SK-MEL-5 (cell line): ENCODE data around the gene PACS2. TPM values are rescaled to one million over a fixed set of nuclear protein-coding genes. Genes with fewer than 3 reads are reported as not detected.
A peak's percentile ranks its signal among the peaks of the same experiment; 100 is the strongest.

Experiments used
- DNase-seq: peaks from one replicate; pipeline ENCODE4 v3.0.0-alpha.2; 2016; ENCODE audit warnings: low read depth, low spot score
- in situ Hi-C: cut with HindIII; loops from 2 replicates; pipeline ENCODE4 v1.10.0; 2016; ENCODE audit warnings: low sequenced_read_pairs, high pct_unique_total_duplicates, low pct_unique_long_range_greater_than_20kb
- total RNA-seq: library from RNA; depleted of rRNA; stranded (reverse); fragments of >200 nt; shearing (Covaris generic); gene quantifications from 2 replicates; pipeline ENCODE4 v1.2.3, GENCODE V29; 2014

PACS2 gene
- total RNA-seq, 1 experiment from 2014 or later, result 26.0 TPM

DNA sequence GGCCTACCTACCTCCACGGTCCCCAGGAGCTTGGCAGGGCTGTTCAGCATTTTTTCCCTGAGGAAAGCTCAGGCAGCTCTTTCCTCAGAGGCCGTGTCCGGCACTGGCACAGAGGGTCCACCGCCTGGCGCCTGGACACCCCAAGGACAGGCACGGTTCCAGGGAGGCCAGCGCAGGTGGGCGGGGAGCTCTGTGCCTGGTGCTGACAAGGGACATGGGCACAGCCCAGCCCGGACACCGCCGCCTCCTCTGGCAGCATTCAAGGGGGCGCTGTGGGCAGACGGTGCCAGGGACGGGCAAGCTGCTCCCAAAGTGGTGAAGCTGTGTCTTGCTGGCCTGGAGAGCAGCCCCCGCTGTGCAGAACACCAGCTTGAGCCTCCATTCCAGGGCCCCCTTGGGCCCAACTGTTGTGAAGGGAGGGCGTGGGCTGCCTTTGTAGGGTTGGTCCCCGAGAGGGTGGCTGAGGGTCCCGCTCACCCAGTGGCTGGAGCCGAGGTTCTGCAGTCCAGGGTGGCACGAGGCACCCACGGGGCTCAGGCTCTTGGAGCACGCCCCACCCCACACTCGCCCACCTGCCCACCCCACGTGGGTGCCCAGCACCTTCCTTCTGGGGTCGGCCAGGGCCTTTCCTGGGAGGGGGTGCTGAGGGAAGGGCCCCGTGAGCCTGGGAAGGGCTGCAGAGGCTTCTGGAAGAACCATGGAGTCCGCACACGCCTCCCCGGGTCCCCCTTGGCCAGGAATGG is 54.5 kb downstream of the PACS2 start:
- no peak for DNase-seq
- in situ Hi-C loops, result no loop called here

- in situ Hi-C loops, result no loop called here
- no peak for DNase-seq
These were observed 55.1 kb downstream of the PACS2 start for GRCh38 chr14:105369653-105370040.

DNA sequence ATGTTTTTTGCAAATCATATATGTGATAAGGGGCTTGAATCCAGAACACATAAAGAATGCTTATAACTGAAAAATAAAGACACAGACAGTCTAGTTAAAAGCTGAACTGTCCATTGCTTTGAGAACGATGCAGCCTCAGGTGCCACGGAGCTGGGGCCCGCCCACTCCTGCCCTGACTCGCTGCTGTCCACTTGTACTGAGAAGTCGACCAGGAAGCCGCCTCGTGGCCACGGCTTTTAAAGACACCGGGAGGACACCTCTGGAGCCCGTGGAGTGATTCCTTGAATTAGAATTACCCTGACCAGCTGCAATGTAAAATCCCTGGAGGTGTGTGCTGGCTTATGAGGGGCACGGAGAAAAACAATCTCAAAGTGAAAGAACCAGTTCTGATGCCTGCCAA is 59.8 kb downstream of the PACS2 start:
- peak; percentile 22 for DNase-seq
- in situ Hi-C loops, result no loop called here

- no peak for DNase-seq
- in situ Hi-C loops, result no loop called here
These were observed 61.1 kb downstream of the PACS2 start for GRCh38 chr14:105375635-105376057.

- in situ Hi-C loops, result no loop called here
These were observed 62.2 kb downstream of the PACS2 start for GRCh38 chr14:105376521-105377440.

GRCh38 chr14:105377555-105378182 is 63.1 kb downstream of the PACS2 start:
- no peak for DNase-seq
- in situ Hi-C loops, result no loop called here

More at GRCh38 chr14:105376521-105377440, 62.2 kb downstream of the PACS2 start:
- DNase-seq, result peak; percentile 47

DNA sequence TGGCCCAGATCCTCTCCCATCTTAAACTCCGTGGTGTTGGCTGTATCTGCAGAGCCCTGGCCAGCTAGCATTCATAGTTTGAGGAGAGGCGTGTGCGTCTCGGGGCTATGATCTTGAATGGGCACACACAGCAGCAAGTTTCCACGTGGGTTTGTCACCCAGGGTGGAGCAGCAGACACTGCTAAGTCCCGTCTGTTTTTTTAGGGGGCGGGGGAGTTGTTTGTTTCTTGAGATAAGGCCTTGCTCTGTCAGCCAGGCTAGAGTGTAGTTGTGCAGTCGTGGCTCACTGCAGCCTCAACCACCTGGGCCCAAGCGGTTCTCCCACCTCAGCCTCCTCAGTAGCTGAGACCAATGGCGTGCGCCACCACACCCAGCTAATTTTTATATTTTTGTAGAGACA is 63.7 kb downstream of the PACS2 start:
- in situ Hi-C loops, result no loop called here
- DNase-seq, result no peak

- DNase-seq, result no peak
- in situ Hi-C loops, result no loop called here
These were observed 64.5 kb downstream of the PACS2 start for GRCh38 chr14:105378873-105379685.

DNA sequence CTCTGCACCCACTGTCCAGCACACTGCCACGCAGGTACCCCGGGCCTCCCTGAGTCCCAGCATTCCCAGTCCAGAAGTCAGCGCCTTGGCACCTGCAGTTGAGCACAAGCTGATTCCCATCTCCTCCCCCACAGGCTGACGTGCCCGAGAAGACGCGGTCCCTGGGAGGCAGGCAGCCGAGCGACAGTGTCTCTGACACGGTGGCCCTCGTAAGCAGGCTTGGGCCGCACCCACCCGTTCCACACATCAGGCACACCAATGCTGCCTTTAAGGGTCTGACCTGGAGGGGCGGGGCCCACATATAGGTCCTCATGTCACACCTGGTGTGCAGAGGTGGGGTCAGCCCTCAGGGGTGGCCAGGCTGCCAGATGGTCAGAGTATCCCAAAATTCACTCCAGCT is 65.4 kb downstream of the PACS2 start:
- no peak for DNase-seq
- in situ Hi-C loops, result no loop called here

DNA sequence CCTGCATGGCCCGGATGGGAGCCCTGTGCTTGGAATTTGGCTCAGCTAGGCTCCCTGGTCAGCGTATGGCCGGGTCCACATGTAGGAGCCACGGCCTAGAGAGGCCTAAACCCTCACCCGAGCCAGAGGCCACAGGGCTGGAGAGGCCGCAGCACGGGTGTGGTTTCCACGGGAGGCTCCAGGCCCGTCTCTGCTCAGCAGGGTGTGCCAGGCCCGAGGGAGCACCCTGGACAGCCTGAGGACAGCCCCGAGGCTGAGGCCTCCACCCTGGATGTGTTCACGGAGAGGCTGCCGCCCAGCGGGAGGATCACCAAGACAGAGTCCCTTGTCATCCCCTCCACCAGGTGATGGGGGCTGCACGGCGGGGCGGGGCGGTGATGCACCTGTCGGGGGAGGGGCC is 66.2 kb downstream of the PACS2 start:
- in situ Hi-C loops, result no loop called here
- no peak for DNase-seq

GRCh38 chr14:105381446-105382342 is 67.1 kb downstream of the PACS2 start:
- in situ Hi-C loops, result no loop called here
- DNase-seq, result no peak

- in situ Hi-C loops, result no loop called here
These were observed 68.0 kb downstream of the PACS2 start for GRCh38 chr14:105382343-105383082.

DNA sequence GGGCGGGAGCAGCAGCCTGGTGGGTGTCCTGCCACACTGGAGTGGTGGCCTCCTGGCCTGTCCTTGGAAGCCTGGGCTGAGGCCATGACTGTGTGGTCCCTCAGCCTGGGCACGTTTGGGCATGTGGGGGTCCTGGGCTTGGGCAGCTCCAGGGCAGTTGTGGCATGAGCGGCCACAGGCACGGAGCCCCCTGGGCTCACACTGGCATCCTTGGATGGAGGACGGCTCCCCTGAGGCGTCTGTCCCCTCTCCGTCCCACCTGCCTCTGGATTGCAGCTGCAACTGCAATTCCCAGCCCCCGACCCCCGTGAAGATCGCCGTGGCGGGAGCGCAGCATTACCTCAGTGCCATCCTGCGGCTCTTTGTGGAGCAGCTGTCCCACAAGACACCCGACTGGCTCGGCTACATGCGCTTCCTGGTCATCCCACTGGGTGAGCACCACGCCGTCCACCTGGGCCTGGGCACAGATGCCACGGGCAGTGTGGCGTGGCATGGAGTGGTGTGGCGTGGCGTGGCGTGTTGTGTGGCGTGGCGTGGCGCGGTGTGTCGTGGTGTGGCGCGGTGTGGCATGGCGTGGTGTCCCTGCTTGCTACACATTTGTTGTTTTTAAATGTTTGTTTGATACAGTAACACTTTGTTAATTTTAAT is 68.7 kb downstream of the PACS2 start:
- in situ Hi-C loops, result no loop called here
- no peak for DNase-seq

More at GRCh38 chr14:105382343-105383082, 68.0 kb downstream of the PACS2 start:
- DNase-seq, result no peak

DNA sequence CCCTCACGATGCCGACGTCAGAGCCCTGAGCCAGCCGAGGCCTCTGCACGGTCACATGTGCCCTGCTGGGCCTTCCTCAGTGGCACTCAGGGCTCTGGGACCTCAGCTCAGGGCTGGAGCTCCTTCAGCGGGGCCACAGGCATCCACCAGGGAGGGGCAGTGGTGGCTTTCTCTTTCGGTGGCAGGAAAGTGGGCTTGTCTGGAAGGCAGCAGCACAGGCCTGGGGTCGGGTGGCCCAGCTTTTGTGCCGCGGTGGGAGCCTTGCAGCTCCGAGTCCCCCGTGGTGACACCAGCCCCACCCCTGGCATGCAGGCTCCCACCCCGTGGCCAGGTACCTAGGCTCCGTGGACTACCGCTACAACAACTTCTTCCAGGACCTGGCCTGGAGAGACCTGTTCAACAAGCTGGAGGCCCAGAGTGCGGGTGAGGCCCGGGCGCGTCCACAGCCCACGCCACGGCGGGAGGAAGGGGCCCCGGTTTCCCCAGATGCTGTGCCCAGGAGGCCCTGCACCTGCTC is 69.6 kb downstream of the PACS2 start:
- in situ Hi-C loops, result no loop called here
- DNase-seq, result no peak

GRCh38 chr14:105384605-105385321 is 70.2 kb downstream of the PACS2 start:
- in situ Hi-C loops, result no loop called here
- no peak for DNase-seq
